DMS53 treated with DMSO at 0.1 percent for 48 hours (cell line): ENCODE results near the gene BTAF1.

ENCODE experiments used
- DNase-seq: peaks from one replicate; lab custom pipeline; 2025; ENCODE audit not compliant: unreplicated experiment; lab: John Stamatoyannopoulos, UW

The BTAF1 gene

GRCh38 chr10:92042541-92042940, 119.0 kb downstream of the BTAF1 start:
- no peak for DNase-seq

- DNase-seq, result no peak
These were observed 122.1 kb downstream of the BTAF1 start for GRCh38 chr10:92045641-92046106.

- DNase-seq, result no peak
These were observed 123.6 kb downstream of the BTAF1 start for GRCh38 chr10:92047215-92047614.

- DNase-seq, result no peak
These were observed 128.5 kb downstream of the BTAF1 start for GRCh38 chr10:92052088-92052487.

- no peak for DNase-seq
These were observed 129.2 kb downstream of the BTAF1 start for GRCh38 chr10:92052741-92053140.

- DNase-seq, result no peak
These were observed 131.2 kb downstream of the BTAF1 start for GRCh38 chr10:92054807-92055206.

- DNase-seq, result no peak
These were observed 138.7 kb downstream of the BTAF1 start for GRCh38 chr10:92062273-92062672.

- DNase-seq, result no peak
These were observed 140.9 kb downstream of the BTAF1 start for GRCh38 chr10:92064506-92064905.

GRCh38 chr10:92066386-92066785, 142.8 kb downstream of the BTAF1 start:
- DNase-seq, result no peak

- DNase-seq, result no peak
These were observed 145.3 kb downstream of the BTAF1 start for GRCh38 chr10:92068900-92069299.

- DNase-seq, result no peak
These were observed 150.7 kb downstream of the BTAF1 start for GRCh38 chr10:92074126-92074887.

GRCh38 chr10:92075829-92076228, 152.3 kb downstream of the BTAF1 start:
- DNase-seq, result no peak

GRCh38 chr10:92076722-92077121, 153.2 kb downstream of the BTAF1 start:
- no peak for DNase-seq

- no peak for DNase-seq
These were observed 155.4 kb downstream of the BTAF1 start for GRCh38 chr10:92079003-92079402.
